Cerebellar nuclear complex (tissue), 1 donor: Measurements from ENCODE around the gene MCCC1.
"Not testable (repeated sequence)": the region's sequence is repeated elsewhere in the genome, so short reads cannot be mapped to it uniquely, and the experiment has no call there.

Experiments used
- DNase-seq, 2 experiments: peaks; one replicate each; lab custom pipeline; 2025; lab: John Stamatoyannopoulos, UW

MCCC1 gene

GRCh38 chr3:183103950-183104349, 4.7 kb upstream of the MCCC1 start:
- not testable (repeated sequence) for DNase-seq

GRCh38 chr3:183101040-183101439, 1.7 kb upstream of the MCCC1 start:
- not testable (repeated sequence) for DNase-seq

- no peak for DNase-seq
Measured at GRCh38 chr3:183100376-183100775, 1.1 kb upstream of the MCCC1 start.

- no peak for DNase-seq
Measured at GRCh38 chr3:183099838-183100204, 525 bp upstream of the MCCC1 start.

- DNase-seq: no peak
Measured at GRCh38 chr3:183098536-183099025, 715 bp downstream of the MCCC1 start.

GRCh38 chr3:183094711-183095110, 4.6 kb downstream of the MCCC1 start:
- no peak for DNase-seq

- no peak for DNase-seq
Measured at GRCh38 chr3:183092256-183092655, 7.0 kb downstream of the MCCC1 start.

GRCh38 chr3:183087184-183087583, 12.1 kb downstream of the MCCC1 start:
- no peak for DNase-seq

- no peak for DNase-seq
Measured at GRCh38 chr3:183085634-183086390, 13.5 kb downstream of the MCCC1 start.

GRCh38 chr3:183082355-183082915, 16.9 kb downstream of the MCCC1 start:
- no peak for DNase-seq

GRCh38 chr3:183081459-183082183, 17.7 kb downstream of the MCCC1 start:
- DNase-seq: no peak

- no peak for DNase-seq
Measured at GRCh38 chr3:183080628-183081027, 18.7 kb downstream of the MCCC1 start.

GRCh38 chr3:183074881-183075280, 24.4 kb downstream of the MCCC1 start:
- no peak for DNase-seq

GRCh38 chr3:183074261-183074660, 25.0 kb downstream of the MCCC1 start:
- no peak for DNase-seq

- no peak for DNase-seq
Measured at GRCh38 chr3:183073839-183074238, 25.5 kb downstream of the MCCC1 start.

GRCh38 chr3:183070892-183071291, 28.4 kb downstream of the MCCC1 start:
- DNase-seq: no peak

GRCh38 chr3:183069086-183069485, 30.2 kb downstream of the MCCC1 start:
- no peak for DNase-seq

- DNase-seq: not testable (repeated sequence)
Measured at GRCh38 chr3:183066891-183067290, 32.4 kb downstream of the MCCC1 start.

- no peak for DNase-seq
Measured at GRCh38 chr3:183064475-183064874, 34.8 kb downstream of the MCCC1 start.

GRCh38 chr3:183061391-183062172, 37.7 kb downstream of the MCCC1 start:
- no peak for DNase-seq

GRCh38 chr3:183058351-183058750, 40.9 kb downstream of the MCCC1 start:
- DNase-seq: no peak

GRCh38 chr3:183050706-183051105, 48.6 kb downstream of the MCCC1 start:
- DNase-seq: no peak
